Stimulated activated naive CD8-positive, alpha-beta T cell treated with anti-CD3 and anti-CD28 coated beads, Interleukin-15, Interleukin-2, amounts not matched to agents 100 U/mL and 50 U/mL, for 24 hours (primary cell): ENCODE measurements around the gene PYGL.

ENCODE experiments used
- ATAC-seq: fragments of 150-1000 bp; cut with Tn5 transposase; one replicate; pipeline ENCODE4 v1.10.0; 2021
- DNase-seq: peaks from one replicate; pipeline ENCODE4 v3.0.0; 2021

Gene PYGL

GRCh38 chr14:50871914-50872732 is 72.2 kb downstream of the PYGL start, which contains the start of gene ABHD12B:
ABHD12B (plus strand) TSS chr14:50872053; CDS start chr14:50872175, 122 bp downstream.
- no peak for ATAC-seq
- DNase-seq: no peak

- DNase-seq (no peak), ATAC-seq (no peak)
Measured at GRCh38 chr14:50871228-50871627, 73.1 kb downstream of the PYGL start.

GRCh38 chr14:50865391-50866076 is 78.7 kb downstream of the PYGL start:
- DNase-seq: no peak
- ATAC-seq: no peak

- DNase-seq (no peak), ATAC-seq (no peak)
Measured at GRCh38 chr14:50864946-50865345, 79.3 kb downstream of the PYGL start.

- DNase-seq: no peak
- ATAC-seq: no peak
Measured at GRCh38 chr14:50864237-50864636, 80.0 kb downstream of the PYGL start.

GRCh38 chr14:50862036-50862570 is 82.2 kb downstream of the PYGL start:
- no peak for ATAC-seq
- no peak for DNase-seq

GRCh38 chr14:50860478-50861086 is 83.7 kb downstream of the PYGL start:
- ATAC-seq (peak; percentile 35), DNase-seq (peak; percentile 91)

GRCh38 chr14:50859296-50859624 is 85.0 kb downstream of the PYGL start:
- DNase-seq (no peak), ATAC-seq (no peak)

GRCh38 chr14:50856660-50857059 is 87.6 kb downstream of the PYGL start:
- ATAC-seq (no peak), DNase-seq (no peak)

GRCh38 chr14:50855558-50855957 is 88.7 kb downstream of the PYGL start:
- DNase-seq: no peak
- ATAC-seq: no peak
